HCT116 (cell line): ENCODE data around the gene CDKN2B-AS1. TPM values are rescaled to one million over a fixed set of nuclear protein-coding genes. Genes with fewer than 3 reads are reported as not detected.

Experiments
- ATAC-seq: fragments of 200-7000 bp; cut with Tn5 transposase; 2 replicates; pipeline ENCODE4 v1.9.1; 2020; ENCODE audit warnings: mild to moderate bottlenecking, moderate library complexity
- BruUV-seq: library from RNA; stranded (reverse); fragments of 400-500 nt; replicated peaks from 2 replicates; lab custom pipeline; 2021; lab: Mats Ljungman, UMichigan
- CTCF ChIA-PET: fragments of 300-600 bp; sonication (Branson Sonifier 250); formaldehyde crosslinking; loops from one replicate; lab custom pipeline; 2021; ENCODE audit warnings: antibody characterized with exemption; lab: Charles Lee
- POLR2A ChIA-PET: fragments of 300-600, 350-600 bp; sonication (Branson Sonifier 250); formaldehyde crosslinking; loops from one replicate; lab custom pipeline; 2021; ENCODE audit warnings: antibody characterized with exemption; lab: Charles Lee
- RAD21 ChIA-PET, 2 experiments: fragments of 300-600 bp; sonication (Branson Sonifier 250); formaldehyde crosslinking; loops; one replicate each; lab custom pipeline; 2023; ENCODE audit warnings: low total read pairs in 2 of 2; ENCODE audit not compliant: uncharacterized antibody in 2 of 2, unreplicated experiment in 2 of 2, low non-redundant PET in 1 of 2; lab: Charles Lee
- DNase-seq: peaks from one replicate; pipeline ENCODE4 v3.0.0-alpha.2; 2010; ENCODE audit warnings: low read depth, low spot score
- H2AFZ ChIP-seq: fragments of 200-600 bp; shearing (Covaris generic), sonication (generic); 2 replicates; pipeline ENCODE4 v1.6.1; 2017; ENCODE audit warnings: low read depth, mixed run types, mixed read lengths, antibody characterized with exemption, low read length; ENCODE audit not compliant: poor library complexity, severe bottlenecking
- H3K27ac ChIP-seq: 2 replicates; pipeline ENCODE4 v1.5.1; 2012; ENCODE audit warnings: low read depth, low read length
- H3K27me3 ChIP-seq: fragments of 200-600 bp; sonication (generic); 2 replicates; pipeline ENCODE4 v1.6.1; 2016; ENCODE audit warnings: mixed run types, low read length, mixed read lengths; ENCODE audit not compliant: insufficient read depth
- H3K36me3 ChIP-seq, 2 experiments: fragments of 200-500 bp in 1 of 2; fragments of 200-600 bp in 1 of 2; sonication (Bioruptor generic) in 1 of 2; sonication (generic) in 1 of 2; 2 replicates each; pipeline versions ENCODE4 v1.5.1 to v1.6.1; 2014 to 2016; ENCODE audit warnings: low read length in 2 of 2, inconsistent platforms in 1 of 2, mixed read lengths in 1 of 2, mixed run types in 1 of 2; ENCODE audit not compliant: insufficient read depth in 2 of 2, control insufficient read depth in 1 of 2
- H3K4me1 ChIP-seq, 2 experiments: fragments of 200-600 bp in 1 of 2; sonication (generic) in 1 of 2; 2 replicates each; pipeline versions ENCODE4 v1.5.1 to v1.6.1; 2012 to 2017; ENCODE audit warnings: low read length in 2 of 2, inconsistent platforms in 1 of 2, mild to moderate bottlenecking in 1 of 2, mixed read lengths in 1 of 2, mixed run types in 1 of 2, moderate library complexity in 1 of 2; ENCODE audit not compliant: insufficient read depth in 2 of 2, control insufficient read depth in 1 of 2
- H3K4me2 ChIP-seq: fragments of 200-600 bp; sonication (generic); 2 replicates; pipeline ENCODE4 v1.6.1; 2017; ENCODE audit warnings: mixed run types, low read length, mixed read lengths
- H3K4me3 ChIP-seq, 2 experiments: fragments of 200-600 bp in 1 of 2; sonication (generic) in 1 of 2; replicated peaks in 1 of 2; 2 replicates each; pipeline ENCODE4 v1.5.1; 2011 to 2016; ENCODE audit warnings: low read length in 2 of 2, control low read depth in 1 of 2, low read depth in 1 of 2, mild to moderate bottlenecking in 1 of 2, mixed read lengths in 1 of 2, mixed run types in 1 of 2
- H3K79me2 ChIP-seq: fragments of 200-600 bp; sonication (generic); 2 replicates; pipeline ENCODE4 v1.6.1; 2017; ENCODE audit warnings: mild to moderate bottlenecking, mixed run types, low read length, moderate library complexity, mixed read lengths; ENCODE audit not compliant: insufficient read depth
- H3K9ac ChIP-seq: fragments of 200-600 bp; sonication (generic); 2 replicates; pipeline ENCODE4 v1.6.1; 2016; ENCODE audit warnings: low read length, mixed read lengths
- H3K9me2 ChIP-seq: fragments of 200-600 bp; sonication (generic), shearing (Covaris generic); 2 replicates; pipeline ENCODE4 v1.6.1; 2017; ENCODE audit warnings: mixed run types, mild to moderate bottlenecking, moderate library complexity; ENCODE audit not compliant: insufficient read depth
- H3K9me3 ChIP-seq, 2 experiments: fragments of 200-500 bp in 1 of 2; fragments of 200-600 bp in 1 of 2; sonication (Bioruptor generic) in 1 of 2; sonication (generic) in 1 of 2; 2 replicates each; pipeline ENCODE4 v1.6.1; 2014 to 2017; ENCODE audit warnings: low read length in 2 of 2, mixed read lengths in 2 of 2, inconsistent platforms in 1 of 2, low read depth in 1 of 2, mild to moderate bottlenecking in 1 of 2, mixed run types in 1 of 2, moderate library complexity in 1 of 2; ENCODE audit not compliant: control insufficient read depth in 1 of 2, insufficient read depth in 1 of 2
- H4K20me1 ChIP-seq: fragments of 200-600 bp; sonication (generic), shearing (Covaris generic); 2 replicates; pipeline ENCODE4 v1.6.1; 2017; ENCODE audit warnings: mixed run types, mild to moderate bottlenecking, moderate library complexity; ENCODE audit not compliant: insufficient read depth
- ATF3 ChIP-seq: IDR thresholded peaks from 2 replicates; pipeline ENCODE4 v1.6.1; 2012
- CBX3 ChIP-seq: IDR thresholded peaks from 2 replicates; pipeline ENCODE4 v1.6.1; 2012; ENCODE audit warnings: low read depth
- CTCF ChIP-seq, 3 experiments: fragments of 200-600 bp in 1 of 3; sonication (generic) in 1 of 3; IDR thresholded peaks in 2 of 3; conservative IDR thresholded peaks in 1 of 3; 2 replicates each; pipeline ENCODE4 v1.5.1; 2012 to 2017; ENCODE audit warnings: low read depth in 2 of 3, low read length in 2 of 3, antibody characterized with exemption in 1 of 3, borderline replicate concordance in 1 of 3, control low read depth in 1 of 3, mild to moderate bottlenecking in 1 of 3, mixed read lengths in 1 of 3, mixed run types in 1 of 3, moderate library complexity in 1 of 3; ENCODE audit not compliant: insufficient read depth in 1 of 3
- EGR1 ChIP-seq: IDR thresholded peaks from 2 replicates; pipeline ENCODE4 v1.6.1; 2012; ENCODE audit warnings: low read depth
- EZH2phosphoT487 ChIP-seq: fragments of 200-600 bp; IDR thresholded peaks from 2 replicates; pipeline ENCODE4 v1.6.1; 2018; ENCODE audit warnings: antibody characterized with exemption, borderline replicate concordance
- JUND ChIP-seq: IDR thresholded peaks from 2 replicates; pipeline ENCODE4 v1.6.1; 2012
- REST ChIP-seq: IDR thresholded peaks from 2 replicates; pipeline ENCODE4 v1.6.1; 2012; ENCODE audit warnings: low read depth
- SP1 ChIP-seq: IDR thresholded peaks from 2 replicates; pipeline ENCODE4 v1.6.1; 2012; ENCODE audit warnings: low read depth
- SRF ChIP-seq: IDR thresholded peaks from 2 replicates; pipeline ENCODE4 v1.6.1; 2012; ENCODE audit warnings: low read depth
- TCF7L2 ChIP-seq: IDR thresholded peaks from 2 replicates; pipeline ENCODE4 v1.7.0; 2011; ENCODE audit warnings: borderline replicate concordance, inconsistent platforms; ENCODE audit not compliant: insufficient read depth, insufficient read length; ENCODE audit errors: extremely low read depth
- ZBTB33 ChIP-seq: IDR thresholded peaks from 2 replicates; pipeline ENCODE4 v1.6.1; 2011; ENCODE audit warnings: mild to moderate bottlenecking, low read length, moderate library complexity; ENCODE audit not compliant: insufficient replicate concordance; ENCODE audit errors: extremely low read depth
- ZNF274 ChIP-seq: fragments of 200-500 bp; sonication (Bioruptor generic); IDR thresholded peaks from 2 replicates; pipeline ENCODE4 v1.6.1; 2014; ENCODE audit warnings: mild to moderate bottlenecking, low read depth, low read length, inconsistent platforms
- intact Hi-C: fragments of 100-400 bp; cut with micrococcal nuclease; formaldehyde crosslinking; loops from 2 replicates; pipeline ENCODE4 v1.10.0; 2022
- total RNA-seq: library from RNA; stranded (reverse); gene quantifications from one replicate; pipeline ENCODE4 v1.2.1, GENCODE V29; 2021; ENCODE audit not compliant: unreplicated experiment

The CDKN2B-AS1 gene
- total RNA-seq, 1 experiment from 2014 or later = 1.7 TPM

GRCh38 chr9:21945606-21946005 is 49.0 kb upstream of the CDKN2B-AS1 start:
- Histone ChIP-seq H3K4me2 (no peak overlapping the region), H3K9me3 (no peaks in the 10 kb centered on the region), H2AFZ (no peak overlapping the region), H3K27ac (no peak overlapping the region), H3K27me3 (no peaks in the 10 kb centered on the region), H3K9me2 (no peaks in the 10 kb centered on the region), H3K4me3 (no peak overlapping the region), H3K4me1 (no peaks in the 10 kb centered on the region), H3K79me2 (no peaks in the 10 kb centered on the region), H3K9ac (no peak overlapping the region), H3K36me3 (no peaks in the 10 kb centered on the region), H4K20me1 (no peaks in the 10 kb centered on the region)
- POLR2A ChIA-PET = no interaction called here
- CTCF ChIA-PET = no interaction called here
- ATAC-seq = no peak
- no peak for TF ChIP-seq ZBTB33
- TF ChIP-seq EGR1 = no peak
- TF ChIP-seq SRF = no peak
- no peak for TF ChIP-seq JUND
- no peak for TF ChIP-seq CBX3
- no peak for TF ChIP-seq SP1
- TF ChIP-seq EZH2phosphoT487 = no peak
- TF ChIP-seq ZNF274 = no peak
- intact Hi-C loops = no loop called here
- RAD21 ChIA-PET = no interaction called here
- BruUV-seq = no TSS peak
- no peak for DNase-seq

- H3K9ac ChIP-seq = no peak overlapping the region
- H3K36me3 ChIP-seq = no peaks in the 10 kb centered on the region
- H3K4me1 ChIP-seq = no peaks in the 10 kb centered on the region
- DNase-seq (no peak), ATAC-seq (no peak)
- intact Hi-C loops = no loop called here
- no peaks in the 10 kb centered on the region for H3K27me3 ChIP-seq
- no peak overlapping the region for H3K4me3 ChIP-seq
- no peak overlapping the region for H3K27ac ChIP-seq
- no peaks in the 10 kb centered on the region for H3K79me2 ChIP-seq
- ChIA-PET POLR2A (no interaction called here), RAD21 (no interaction called here), CTCF (no interaction called here)
- H3K4me2 ChIP-seq = no peak overlapping the region
- no peak overlapping the region for H2AFZ ChIP-seq
- H3K9me2 ChIP-seq = no peaks in the 10 kb centered on the region
- no TSS peak for BruUV-seq
- no peaks in the 10 kb centered on the region for H3K9me3 ChIP-seq
- H4K20me1 ChIP-seq = no peaks in the 10 kb centered on the region
- TF ChIP-seq CTCF (IDR thresholded peaks at IDR 0.05 in 2 of 3, conservative IDR thresholded peaks at IDR 0.05 in 1 of 3; ENCODE audit: borderline replicate concordance in 1 of 3, insufficient read depth in 1 of 3, low read depth in 2 of 3, low read length in 2 of 3) (no peak), TCF7L2 (no peak), REST (no peak), SP1 (no peak), EGR1 (no peak), SRF (no peak), ATF3 (no peak), EZH2phosphoT487 (no peak), JUND (no peak)
Observed at GRCh38 chr9:21958833-21959232, 35.8 kb upstream of the CDKN2B-AS1 start.
